Renal cortex interstitium (tissue), 11 donors: Measurements from ENCODE around the gene ARL11. TPM values are rescaled to one million over a fixed set of nuclear protein-coding genes. Genes with fewer than 3 reads are reported as not detected.

Experiments used
- DNase-seq, 11 donors: peaks; one replicate each; pipeline ENCODE4 v3.0.0-alpha.2; 2013; ENCODE audit warnings: low read depth in 9 of 11, low spot score in 4 of 11; ENCODE audit errors: extremely low read depth in 1 of 11
- polyA plus RNA-seq, 3 donors: library from polyadenylated mRNA; unstranded; fragments of 120-200 nt; gene quantifications; one replicate each; pipeline ENCODE4 v1.2.1, GENCODE V29; 2013; ENCODE audit not compliant: insufficient read length in 3 of 3

The ARL11 gene
- polyA plus RNA-seq, 3 donors, result 0.36 to 0.71 (median 0.36) TPM

DNA sequence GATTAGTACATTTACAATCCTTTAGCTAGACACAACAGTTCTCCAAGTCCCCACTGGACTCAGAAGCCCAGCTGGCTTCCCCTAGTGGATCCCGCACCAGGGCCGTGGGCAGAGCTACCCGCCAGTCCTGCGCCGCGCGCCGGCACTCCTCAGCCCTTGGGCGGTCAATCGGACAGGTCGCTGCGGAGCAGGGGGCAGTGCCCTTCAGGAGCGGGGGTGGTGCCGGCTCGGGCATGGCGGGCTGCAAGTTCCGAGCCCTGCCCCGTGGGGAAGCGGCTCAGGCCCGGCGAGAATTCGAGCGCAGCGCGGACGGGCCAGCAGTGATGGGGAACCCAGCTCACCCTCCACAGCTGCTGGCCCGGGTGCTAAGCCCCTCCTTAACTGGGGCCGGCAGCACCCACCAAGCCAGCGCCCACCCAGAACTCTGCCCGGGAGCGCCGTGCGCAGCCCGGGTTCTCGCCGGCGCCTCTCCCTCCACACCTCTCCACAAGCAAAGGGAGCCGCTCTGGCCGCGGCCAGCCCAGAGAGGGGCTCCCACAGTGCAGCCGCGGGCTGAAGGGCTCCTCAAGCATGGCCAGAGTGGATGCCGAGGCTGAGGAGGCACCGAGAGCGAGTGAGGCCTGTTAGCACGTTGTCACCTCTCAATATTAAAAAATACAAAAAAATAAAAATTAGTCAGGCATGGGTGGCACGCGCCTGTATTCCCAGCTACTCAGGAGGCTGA lies 50.0 kb downstream of the ARL11 start:
- no peak for DNase-seq

GRCh38 chr13:49679246-49679645 lies 50.9 kb downstream of the ARL11 start:
- DNase-seq, result no peak

DNA sequence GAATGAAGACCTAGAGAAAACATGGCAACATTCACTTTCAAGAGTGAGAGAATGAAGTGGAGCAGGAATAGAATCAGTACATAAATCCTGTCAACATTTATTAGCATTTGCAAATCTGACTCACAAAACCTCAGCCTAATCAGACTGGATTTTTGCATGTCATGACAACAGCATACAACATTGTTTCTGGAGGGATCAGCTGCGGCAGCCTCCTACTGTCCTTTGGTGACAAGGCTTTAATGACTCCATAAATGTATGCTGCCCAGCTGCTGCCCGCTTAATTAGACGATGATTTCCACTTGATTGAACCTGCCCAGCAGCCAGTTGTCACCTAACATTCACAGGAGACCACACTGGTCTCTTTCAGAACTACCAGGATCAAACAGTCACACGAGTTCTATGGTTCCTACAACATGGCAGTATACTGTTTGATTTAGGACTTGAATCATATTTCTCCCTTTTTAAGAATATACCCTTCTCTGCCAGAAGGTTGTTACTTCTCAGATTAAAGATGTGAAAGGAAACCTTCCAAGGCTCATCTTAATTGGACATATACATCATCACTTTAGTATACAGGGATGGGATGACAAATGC lies 53.6 kb downstream of the ARL11 start:
- peak in 2 of 11 donors; percentile 13 to 20 for DNase-seq

Other genes starting within 250 kb of the ARL11 start
- gene CAB39L, start 184.4 kb upstream of the ARL11 start, polyA plus RNA-seq, result 10 to 100 TPM; 14.4 to 20.4 (median 18.4) TPM
- gene SETDB2, start 184.2 kb upstream of the ARL11 start, polyA plus RNA-seq, result 10 to 100 TPM; 18.7 to 22.5 (median 22.5) TPM
- 10 to 100 TPM; 29.6 to 60.9 (median 41.2) TPM for gene PHF11, start 132.6 kb upstream of the ARL11 start, polyA plus RNA-seq
- gene RCBTB1, start 42.9 kb upstream of the ARL11 start, polyA plus RNA-seq, result 10 to 100 TPM; 40.7 to 45.7 (median 43.0) TPM
- 10 to 100 TPM; 50.4 to 58.6 (median 53.0) TPM for gene EBPL, start 63.0 kb downstream of the ARL11 start, polyA plus RNA-seq
- 10 to 100 TPM; 29.3 to 42.2 (median 33.9) TPM for gene KPNA3, start 164.2 kb downstream of the ARL11 start, polyA plus RNA-seq